Measurements from ENCODE around the gene ST7.

The ST7 gene

GRCh38 chr7:117134411-117134810 is 181.1 kb downstream of the ST7 start:
- FAIRE-seq: no peak

- no peak for FAIRE-seq
Observed at GRCh38 chr7:117134889-117135552, 181.7 kb downstream of the ST7 start.

GRCh38 chr7:117135553-117135891 is 182.2 kb downstream of the ST7 start:
- no peak for FAIRE-seq

GRCh38 chr7:117137868-117138267 is 184.6 kb downstream of the ST7 start:
- no peak for FAIRE-seq

- FAIRE-seq: no peak
Observed at GRCh38 chr7:117138495-117138894, 185.2 kb downstream of the ST7 start.

- no peak for FAIRE-seq
Observed at GRCh38 chr7:117138981-117139380, 185.7 kb downstream of the ST7 start.

- no peak for FAIRE-seq
Observed at GRCh38 chr7:117139397-117139984, 186.2 kb downstream of the ST7 start.

GRCh38 chr7:117140921-117141320 is 187.6 kb downstream of the ST7 start:
- FAIRE-seq: no peak

- FAIRE-seq: no peak
Observed at GRCh38 chr7:117143066-117143465, 189.8 kb downstream of the ST7 start.

GRCh38 chr7:117143580-117143979 is 190.3 kb downstream of the ST7 start:
- FAIRE-seq: no peak

- FAIRE-seq: no peak
Observed at GRCh38 chr7:117145333-117145732, 192.0 kb downstream of the ST7 start.

- FAIRE-seq: no peak
Observed at GRCh38 chr7:117146059-117146458, 192.8 kb downstream of the ST7 start.

- no peak for FAIRE-seq
Observed at GRCh38 chr7:117146511-117146910, 193.2 kb downstream of the ST7 start.

GRCh38 chr7:117148971-117149370 is 195.7 kb downstream of the ST7 start:
- FAIRE-seq: no peak

GRCh38 chr7:117149692-117150091 is 196.4 kb downstream of the ST7 start:
- FAIRE-seq: no peak

- no peak for FAIRE-seq
Observed at GRCh38 chr7:117152213-117153007, 199.1 kb downstream of the ST7 start.

GRCh38 chr7:117153016-117153545 is 199.8 kb downstream of the ST7 start:
- FAIRE-seq: no peak

- FAIRE-seq: no peak
Observed at GRCh38 chr7:117154721-117155120, 201.4 kb downstream of the ST7 start.

GRCh38 chr7:117155694-117156093 is 202.4 kb downstream of the ST7 start:
- FAIRE-seq: no peak

- FAIRE-seq: no peak
Observed at GRCh38 chr7:117157241-117158209, 204.2 kb downstream of the ST7 start.

- FAIRE-seq: no peak
Observed at GRCh38 chr7:117158941-117159697, 205.8 kb downstream of the ST7 start.

- no peak for FAIRE-seq
Observed at GRCh38 chr7:117163101-117163500, 209.8 kb downstream of the ST7 start.

Measured in islet of Langerhans (tissue), 1 donor.